Measurements from ENCODE around the gene PHLPP1. TPM values are rescaled to one million over a fixed set of nuclear protein-coding genes. Genes with fewer than 3 reads are reported as not detected.
A peak's percentile ranks its signal among the peaks of the same experiment; 100 is the strongest.

PHLPP1 gene
- total RNA-seq, 1 donor from 2014 or later = 21.2 TPM

DNA sequence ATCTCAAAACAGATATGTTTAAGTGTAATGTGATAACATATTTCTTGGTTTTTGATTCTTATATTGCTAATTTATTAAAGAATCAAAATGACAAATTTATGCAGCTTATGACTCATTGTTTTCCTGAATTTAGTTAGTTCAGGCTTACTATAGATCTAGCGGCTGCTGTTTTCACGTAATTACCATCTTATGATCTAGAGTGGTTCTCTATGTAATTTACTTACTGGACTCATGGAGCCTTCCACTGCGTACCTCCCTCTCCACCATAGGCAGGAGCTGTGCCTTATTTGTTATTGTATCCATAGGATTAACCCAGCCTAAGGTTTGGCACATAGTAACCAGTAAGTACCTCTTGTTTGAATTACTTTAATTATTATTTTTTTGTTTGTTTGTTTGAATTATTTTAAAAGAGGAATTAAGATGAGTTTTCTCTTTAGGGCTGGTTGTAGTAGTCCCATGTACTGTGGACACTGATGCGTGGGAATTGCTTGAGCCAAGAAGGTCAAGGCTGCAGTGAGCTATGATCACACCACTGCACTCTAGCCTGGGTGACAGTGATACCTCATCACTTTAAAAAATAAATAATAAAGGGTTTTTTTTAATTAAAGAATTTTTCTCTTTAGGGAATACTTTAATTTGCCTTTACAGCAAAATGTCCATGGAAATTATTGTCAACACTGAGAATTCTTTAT is 165.5 kb downstream of the PHLPP1 start:
- Mint-ChIP-seq H3K4me3 (no peak overlapping the region), H3K27me3 (ENCODE audit: low read depth) (no peaks in the 10 kb centered on the region), H3K27ac (no peak overlapping the region), H3K4me1 (peaks cover 43% of the 10 kb centered on the region), H3K9me3 (no peaks in the 10 kb centered on the region), H3K36me3 (no peaks in the 10 kb centered on the region)
- no peak for DNase-seq (ENCODE audit: low spot score in 2 of 2, unreplicated experiment in 2 of 2)
- no peak for TF ChIP-seq CTCF (IDR thresholded peaks at IDR 0.05; ENCODE audit: unreplicated experiment)

GRCh38 chr18:62881509-62882016 is 166.2 kb downstream of the PHLPP1 start:
- no peak overlapping the region for H3K4me3 Mint-ChIP-seq
- H3K27me3 Mint-ChIP-seq (ENCODE audit: low read depth) = no peaks in the 10 kb centered on the region
- no peaks in the 10 kb centered on the region for H3K36me3 Mint-ChIP-seq
- no peak for DNase-seq (ENCODE audit: low spot score in 2 of 2, unreplicated experiment in 2 of 2)
- H3K9me3 Mint-ChIP-seq = no peaks in the 10 kb centered on the region
- H3K4me1 Mint-ChIP-seq = peaks cover 36% of the 10 kb centered on the region
- no peak for TF ChIP-seq CTCF (IDR thresholded peaks at IDR 0.05; ENCODE audit: unreplicated experiment)
- no peak overlapping the region for H3K27ac Mint-ChIP-seq

DNA sequence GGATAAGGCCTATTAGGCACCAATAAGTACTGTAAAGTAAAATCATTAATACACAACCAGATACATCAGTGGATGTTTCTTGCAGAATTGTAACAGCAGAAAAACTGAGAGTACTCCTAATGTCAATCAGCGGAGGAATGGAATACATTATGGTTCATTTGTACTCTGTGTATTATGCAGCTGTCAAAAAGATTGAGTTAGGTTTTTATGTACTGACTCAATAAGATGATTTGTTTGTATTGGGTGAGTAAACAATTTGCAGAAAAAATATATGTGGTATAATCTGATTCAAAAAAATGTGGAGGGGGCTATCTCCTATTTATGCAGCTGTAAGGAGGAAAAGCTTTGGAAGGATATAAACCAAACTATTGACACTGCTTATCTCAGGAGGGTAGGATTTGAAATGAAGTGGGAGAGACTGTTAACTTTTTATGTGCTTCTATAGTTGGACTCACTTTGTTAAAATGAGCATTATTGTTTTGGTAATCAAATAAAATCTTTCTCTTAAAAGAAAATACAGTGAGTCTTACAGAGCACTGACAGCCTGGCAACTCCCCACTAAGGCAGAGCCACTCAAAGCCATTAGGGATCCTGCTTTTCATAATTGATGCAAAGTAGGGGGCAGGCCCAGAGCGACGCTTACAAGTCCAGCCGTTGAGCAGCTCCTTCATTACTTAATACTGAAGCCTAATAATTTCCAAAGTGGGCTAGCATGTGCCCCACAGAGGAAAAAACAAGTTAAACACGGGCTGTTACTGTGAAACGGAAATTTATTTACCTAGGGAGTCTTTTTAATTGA is 168.8 kb downstream of the PHLPP1 start:
- Mint-ChIP-seq H3K9me3 (no peaks in the 10 kb centered on the region), H3K4me1 (peaks cover 15% of the 10 kb centered on the region), H3K36me3 (no peaks in the 10 kb centered on the region), H3K27ac (peak overlapping the region; percentile 26), H3K4me3 (no peak overlapping the region), H3K27me3 (ENCODE audit: low read depth) (no peaks in the 10 kb centered on the region)
- no peak for TF ChIP-seq CTCF (IDR thresholded peaks at IDR 0.05; ENCODE audit: unreplicated experiment)
- DNase-seq (ENCODE audit: low spot score in 2 of 2, unreplicated experiment in 2 of 2) = no peak

DNA sequence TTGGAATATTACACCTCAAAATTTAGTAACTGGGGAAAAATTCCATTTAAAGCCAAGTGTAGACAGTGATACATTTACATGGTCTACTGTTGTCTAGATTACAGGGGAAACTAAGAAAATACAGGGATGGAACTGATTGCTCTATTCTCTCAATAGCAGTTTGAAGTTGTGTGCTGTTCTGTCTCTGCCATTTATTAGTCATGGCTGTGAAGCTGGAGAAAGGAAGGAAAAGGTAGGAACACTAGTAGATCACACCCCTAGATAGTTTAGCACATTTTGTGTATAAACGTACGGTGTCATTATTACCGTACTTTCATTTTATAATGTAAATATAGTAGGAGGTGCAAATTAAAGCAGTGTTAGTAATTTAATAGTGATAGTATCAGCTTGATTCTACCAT is 170.5 kb downstream of the PHLPP1 start:
- no peak for TF ChIP-seq CTCF (IDR thresholded peaks at IDR 0.05; ENCODE audit: unreplicated experiment)
- H3K4me1 Mint-ChIP-seq = peaks cover 22% of the 10 kb centered on the region
- no peak overlapping the region for H3K4me3 Mint-ChIP-seq
- H3K36me3 Mint-ChIP-seq = no peaks in the 10 kb centered on the region
- no peak overlapping the region for H3K27ac Mint-ChIP-seq
- H3K9me3 Mint-ChIP-seq = no peaks in the 10 kb centered on the region
- no peak for DNase-seq (ENCODE audit: low spot score in 2 of 2, unreplicated experiment in 2 of 2)
- no peaks in the 10 kb centered on the region for H3K27me3 Mint-ChIP-seq (ENCODE audit: low read depth)

DNA sequence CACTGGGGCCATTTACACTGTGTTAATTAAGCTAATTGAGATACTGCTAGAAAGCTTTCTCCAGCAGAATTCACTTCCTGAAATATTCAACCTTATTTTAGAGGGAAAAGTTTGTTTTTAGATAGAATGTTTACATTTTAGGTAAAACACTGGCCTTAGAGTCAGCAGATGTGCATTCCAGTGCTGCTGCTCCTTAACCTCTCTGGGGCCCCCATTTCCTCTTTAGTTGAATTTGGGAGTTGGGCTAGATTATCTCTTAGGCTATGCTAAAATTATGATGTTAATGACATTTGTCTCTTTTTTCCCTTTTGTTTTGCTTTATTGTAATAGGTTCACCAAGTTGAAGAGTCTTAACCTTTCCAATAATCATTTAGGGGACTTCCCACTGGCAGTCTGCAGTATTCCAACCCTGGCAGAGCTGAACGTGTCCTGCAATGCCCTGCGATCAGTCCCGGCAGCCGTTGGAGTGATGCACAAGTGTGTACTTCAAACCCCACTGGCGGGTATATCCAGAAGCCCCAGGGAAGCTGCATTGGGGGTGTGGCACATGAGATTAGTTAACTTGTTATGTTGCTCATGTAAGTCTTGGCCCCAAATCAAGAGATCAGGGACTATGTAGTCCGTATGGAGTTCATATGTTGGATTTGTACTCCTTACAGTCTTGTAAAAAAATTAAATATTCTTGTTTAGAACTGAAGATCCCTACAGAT is 179.5 kb downstream of the PHLPP1 start:
- peak overlapping the region; percentile 31 for H3K27ac Mint-ChIP-seq

More for the DNA sequence above, 179.5 kb downstream of the PHLPP1 start:
- Mint-ChIP-seq H3K36me3 (peaks cover 22% of the 10 kb centered on the region), H3K9me3 (no peaks in the 10 kb centered on the region), H3K4me1 (peaks cover 42% of the 10 kb centered on the region), H3K4me3 (no peak overlapping the region), H3K27me3 (ENCODE audit: low read depth) (no peaks in the 10 kb centered on the region)
- DNase-seq (ENCODE audit: low spot score in 2 of 2, unreplicated experiment in 2 of 2) = no peak
- TF ChIP-seq CTCF (IDR thresholded peaks at IDR 0.05; ENCODE audit: unreplicated experiment) = no peak

All from mesothelial cell of epicardium (in vitro differentiated cells).